Omental fat pad (tissue), 4 donors: ENCODE measurements around the gene DNAI2. TPM values are rescaled to one million over a fixed set of nuclear protein-coding genes. Genes with fewer than 3 reads are reported as not detected.
"Not testable (repeated sequence)": the region's sequence is repeated elsewhere in the genome, so short reads cannot be mapped to it uniquely, and the experiment has no call there.

ENCODE experiments used
- ATAC-seq: fragments of 150-250 bp; one replicate; pipeline ENCODE4 v1.9.1; 2016; ENCODE audit warnings: mild to moderate bottlenecking, moderate library complexity; ENCODE audit not compliant: low FRiP score
- DNase-seq: peaks from one replicate; pipeline ENCODE4 v3.0.0-alpha.2; 2019; ENCODE audit warnings: low spot score
- total RNA-seq, 4 donors: library from RNA; depleted of rRNA; stranded (reverse); fragments of >200 nt; gene quantifications; one replicate each; pipeline ENCODE4 v1.1.0, GENCODE V29; 2016
- TF ChIP-seq, protein P1 (sequence below), 3 donors: fragments of 450-650 bp; IDR thresholded peaks; one replicate each; pipeline ENCODE4 v1.5.1; 2016 to 2017; ENCODE audit warnings: antibody characterized with exemption in 3 of 3, mild to moderate bottlenecking in 3 of 3, moderate library complexity in 2 of 3

The DNAI2 gene
- total RNA-seq, 4 donors from 2014 or later = not detected

DNA sequence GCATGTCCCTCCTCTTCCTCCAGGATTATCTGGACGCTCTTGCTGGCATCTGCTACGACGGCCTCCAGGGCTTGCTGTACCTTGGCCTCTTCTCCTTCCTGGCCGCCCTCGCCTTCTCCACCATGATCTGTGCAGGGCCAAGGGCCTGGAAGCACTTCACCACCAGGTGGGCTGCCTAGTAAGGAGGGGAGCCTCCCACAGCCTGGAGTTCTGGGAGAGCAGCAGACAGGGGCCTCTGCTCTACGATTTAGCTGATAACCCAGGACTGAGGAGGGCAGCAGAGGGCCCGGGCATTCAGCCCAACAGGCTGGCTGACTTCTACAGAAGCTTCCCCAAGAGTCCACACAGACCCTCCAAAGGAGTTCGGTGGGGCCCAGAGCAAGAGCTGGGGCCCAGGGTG lies 21.8 kb upstream of the DNAI2 start:
- TF ChIP-seq, protein P1, sequence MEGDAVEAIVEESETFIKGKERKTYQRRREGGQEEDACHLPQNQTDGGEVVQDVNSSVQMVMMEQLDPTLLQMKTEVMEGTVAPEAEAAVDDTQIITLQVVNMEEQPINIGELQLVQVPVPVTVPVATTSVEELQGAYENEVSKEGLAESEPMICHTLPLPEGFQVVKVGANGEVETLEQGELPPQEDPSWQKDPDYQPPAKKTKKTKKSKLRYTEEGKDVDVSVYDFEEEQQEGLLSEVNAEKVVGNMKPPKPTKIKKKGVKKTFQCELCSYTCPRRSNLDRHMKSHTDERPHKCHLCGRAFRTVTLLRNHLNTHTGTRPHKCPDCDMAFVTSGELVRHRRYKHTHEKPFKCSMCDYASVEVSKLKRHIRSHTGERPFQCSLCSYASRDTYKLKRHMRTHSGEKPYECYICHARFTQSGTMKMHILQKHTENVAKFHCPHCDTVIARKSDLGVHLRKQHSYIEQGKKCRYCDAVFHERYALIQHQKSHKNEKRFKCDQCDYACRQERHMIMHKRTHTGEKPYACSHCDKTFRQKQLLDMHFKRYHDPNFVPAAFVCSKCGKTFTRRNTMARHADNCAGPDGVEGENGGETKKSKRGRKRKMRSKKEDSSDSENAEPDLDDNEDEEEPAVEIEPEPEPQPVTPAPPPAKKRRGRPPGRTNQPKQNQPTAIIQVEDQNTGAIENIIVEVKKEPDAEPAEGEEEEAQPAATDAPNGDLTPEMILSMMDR (IDR thresholded peaks at IDR 0.05) = no peak
- DNase-seq (no peak), ATAC-seq (no peak)

DNA sequence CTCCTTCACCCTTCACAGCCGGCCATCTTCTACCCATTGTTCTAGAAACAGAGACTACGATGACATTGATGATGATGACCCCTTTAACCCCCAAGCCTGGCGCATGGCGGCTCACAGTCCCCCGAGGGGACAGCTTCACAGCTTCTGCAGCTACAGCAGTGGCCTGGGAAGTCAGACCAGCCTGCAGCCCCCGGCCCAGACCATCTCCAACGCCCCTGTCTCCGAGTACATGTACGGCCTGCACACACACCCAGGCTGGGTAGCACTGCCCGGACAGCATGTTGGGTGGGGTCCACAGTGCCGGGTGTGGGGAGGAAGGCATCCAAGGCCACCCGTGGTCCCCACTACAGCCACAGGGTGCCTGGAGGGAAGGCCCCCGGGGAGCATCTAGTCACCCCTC lies 21.0 kb upstream of the DNAI2 start:
- ATAC-seq (no peak), DNase-seq (no peak)
- TF ChIP-seq, protein P1 (IDR thresholded peaks at IDR 0.05) = no peak

DNA sequence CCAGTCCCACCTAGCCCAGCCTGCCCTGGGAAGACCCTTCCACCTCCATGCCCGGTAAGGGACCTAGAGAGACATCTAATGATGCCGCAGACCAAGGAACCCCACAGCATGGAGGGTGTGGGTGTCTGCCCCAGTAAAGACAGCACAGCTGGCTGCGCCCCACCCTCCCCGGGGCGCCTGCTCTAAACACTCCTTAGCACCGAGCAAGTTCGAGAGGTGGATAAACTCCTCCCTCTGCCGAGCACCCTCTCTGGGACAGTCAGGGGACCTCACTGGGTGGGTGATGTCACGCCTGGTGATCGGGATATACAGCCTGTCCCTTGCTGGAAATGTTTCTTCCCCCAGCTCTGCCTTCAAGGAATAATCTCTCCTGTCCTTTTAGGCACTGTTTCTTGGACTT lies 16.7 kb upstream of the DNAI2 start:
- TF ChIP-seq, protein P1 (IDR thresholded peaks at IDR 0.05) = no peak
- ATAC-seq = no peak
- no peak for DNase-seq

DNA sequence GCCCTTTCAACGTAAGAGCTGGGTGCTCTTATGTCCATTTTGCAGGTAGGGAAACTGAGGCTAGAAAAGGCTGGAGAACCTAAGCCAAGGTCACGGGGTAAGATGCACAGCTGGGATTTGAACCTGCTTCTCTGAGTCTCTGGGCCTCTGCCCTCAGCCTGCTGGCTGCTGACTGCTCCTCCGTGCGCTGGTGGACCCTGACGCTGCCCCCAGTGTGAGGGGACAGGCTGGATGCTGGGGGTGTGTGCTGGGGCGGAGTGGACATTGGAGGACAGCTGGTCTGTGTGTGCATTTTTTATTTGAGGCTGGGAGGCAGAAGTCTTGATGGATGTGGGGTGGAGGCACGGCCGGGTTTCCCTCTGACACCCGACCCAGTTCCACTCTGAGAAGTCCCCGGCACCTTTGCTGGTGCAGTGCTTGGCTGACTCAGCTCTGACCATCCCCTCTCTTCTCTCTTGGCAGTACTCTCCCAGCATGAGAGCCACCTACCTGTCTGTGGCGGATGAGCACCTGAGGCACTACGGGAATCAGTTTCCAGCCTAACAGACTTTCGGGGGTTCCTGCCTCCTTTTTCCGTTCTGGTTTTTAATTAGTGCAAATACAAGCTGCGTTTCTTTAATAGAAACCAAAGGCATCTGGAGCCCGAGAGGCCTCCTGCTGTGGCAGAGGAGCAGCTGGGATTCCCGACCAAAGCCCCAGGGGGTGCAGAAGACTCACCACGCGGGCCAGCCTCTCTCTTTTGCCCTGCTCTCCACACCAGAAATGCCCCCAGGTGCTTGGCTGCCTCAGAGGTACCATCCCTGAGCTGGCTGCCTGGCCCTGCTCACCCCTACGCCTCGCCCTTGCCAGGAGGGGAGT lies 14.1 kb upstream of the DNAI2 start:
- ATAC-seq = no peak
- DNase-seq = no peak
- TF ChIP-seq, protein P1 (IDR thresholded peaks at IDR 0.05) = no peak

DNA sequence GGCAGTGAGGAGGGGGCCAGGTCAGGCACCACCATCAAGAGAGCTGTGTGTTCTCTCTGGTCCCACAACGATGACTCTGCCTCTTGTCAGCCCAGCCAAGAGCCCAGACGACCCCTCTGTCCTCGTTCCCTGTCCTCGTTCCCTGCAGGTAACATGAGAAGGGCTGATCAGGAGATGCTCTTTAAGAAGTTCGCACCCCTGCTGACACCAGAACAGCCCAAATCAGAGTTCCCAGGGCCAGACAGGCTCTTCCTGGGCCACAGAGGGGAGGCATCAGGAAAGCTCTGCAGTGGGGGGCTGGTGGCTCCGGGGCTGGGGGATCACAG lies 13.5 kb upstream of the DNAI2 start:
- no peak for DNase-seq
- no peak for ATAC-seq
- TF ChIP-seq, protein P1 (IDR thresholded peaks at IDR 0.05) = no peak

DNA sequence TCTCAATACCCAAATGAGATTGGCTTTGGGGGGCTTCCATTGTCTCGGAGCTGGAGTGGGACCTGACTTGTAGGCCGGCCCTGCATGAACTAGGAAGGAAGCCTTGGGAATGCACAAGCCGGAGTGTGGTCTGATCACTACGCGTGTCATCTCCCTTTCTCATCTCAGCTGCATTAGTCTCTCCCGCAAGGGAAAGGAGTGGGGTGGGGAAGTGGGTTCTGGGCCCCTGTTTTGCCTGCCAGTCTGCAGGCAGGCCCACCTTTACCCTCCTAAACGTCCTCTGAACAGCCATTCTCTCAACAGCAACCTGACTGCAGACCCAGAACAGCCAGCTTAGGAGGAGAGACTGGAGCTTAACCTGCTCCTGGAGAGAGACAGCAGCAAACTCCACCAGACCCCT lies 11.4 kb upstream of the DNAI2 start:
- TF ChIP-seq, protein P1 (IDR thresholded peaks at IDR 0.05) = no peak
- DNase-seq = no peak

DNA sequence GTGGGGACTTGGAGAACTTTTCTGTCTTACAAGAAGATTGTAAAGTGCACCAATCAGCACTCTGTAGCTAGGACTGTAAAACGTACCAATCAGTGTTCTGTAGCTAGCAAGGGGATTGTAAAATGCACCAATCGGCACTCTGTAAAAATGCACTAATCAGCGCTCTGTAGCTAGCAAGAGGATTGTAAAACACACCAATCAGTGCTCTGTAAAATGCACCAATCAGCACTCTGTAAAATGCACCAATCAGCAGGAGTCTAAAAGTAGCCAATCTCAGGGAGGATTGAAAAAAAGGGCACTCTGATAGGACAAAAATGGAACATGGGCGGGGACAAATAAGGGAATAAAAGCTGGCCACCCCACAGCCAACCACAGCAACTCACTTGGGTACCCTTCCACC lies 7.0 kb upstream of the DNAI2 start:
- DNase-seq, ATAC-seq: not testable (repeated sequence)

More for the DNA sequence above, 11.4 kb upstream of the DNAI2 start:
- no peak for ATAC-seq
